NCI-H146 (cell line): ENCODE data around the gene SMC1A.

Experiments
- DNase-seq: peaks from one replicate; lab custom pipeline; 2025; lab: John Stamatoyannopoulos, UW

SMC1A gene

GRCh38 chrX:53340852-53341645, 81.4 kb downstream of the SMC1A start:
- no peak for DNase-seq

DNA sequence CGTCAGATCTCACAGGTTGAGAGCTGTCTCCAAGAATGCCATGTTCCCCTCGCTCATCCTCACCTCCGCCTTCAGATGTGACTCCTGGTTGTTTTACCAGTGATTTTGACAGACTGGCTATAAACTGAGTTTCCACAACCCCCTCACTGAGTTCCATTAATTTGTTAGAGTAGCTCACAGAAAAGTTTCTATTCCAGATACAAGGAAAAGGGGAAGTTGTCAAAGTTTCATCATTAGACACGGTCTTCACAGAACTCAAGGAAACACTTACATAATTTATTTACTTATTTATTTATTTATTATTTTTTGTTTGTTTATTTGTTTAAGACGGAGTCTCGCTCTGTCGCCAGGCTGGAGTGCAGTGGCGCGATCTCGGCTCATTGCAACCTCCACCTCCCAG, 85.4 kb downstream of the SMC1A start:
- DNase-seq = no peak

DNA sequence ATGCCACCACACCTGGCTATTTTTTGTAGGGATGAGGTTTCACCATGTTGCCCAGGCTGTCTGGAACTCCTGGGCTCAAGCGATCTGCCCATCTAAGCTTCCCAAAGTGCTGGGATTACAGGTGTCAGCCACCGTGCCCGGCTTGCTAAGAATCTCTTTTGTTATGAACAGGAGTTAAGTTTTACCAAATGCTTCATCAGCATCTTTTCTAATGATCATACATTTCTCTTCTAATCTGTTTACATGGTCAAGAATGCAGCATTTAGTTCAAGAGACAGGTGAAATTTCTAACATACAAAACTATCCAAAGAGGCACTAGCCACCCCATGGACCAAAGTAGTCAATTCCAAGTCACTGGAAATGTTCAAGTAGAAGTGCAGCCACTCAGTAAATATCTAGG, 88.6 kb downstream of the SMC1A start:
- DNase-seq = no peak

DNA sequence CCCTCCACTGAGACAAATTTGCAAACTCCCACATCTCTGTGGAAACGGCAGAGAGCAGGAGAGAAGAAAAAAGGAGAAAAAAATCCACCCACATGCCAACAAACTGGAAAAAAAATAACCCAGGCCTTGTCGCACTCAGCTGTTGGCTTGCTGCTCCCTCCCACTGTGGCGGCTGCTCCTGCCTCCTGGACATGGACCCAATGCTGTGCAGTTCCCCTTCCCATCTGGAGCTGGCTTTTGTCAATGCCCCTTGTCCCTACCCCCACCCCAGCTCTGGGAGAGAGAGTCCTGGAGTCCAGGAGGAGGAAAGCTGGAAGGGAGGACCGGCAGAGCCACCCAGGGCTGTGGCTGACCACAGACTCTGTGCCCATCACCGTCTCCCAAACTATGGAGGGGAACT, 90.2 kb downstream of the SMC1A start:
- no peak for DNase-seq

- DNase-seq = no peak
These were observed 92.1 kb downstream of the SMC1A start for GRCh38 chrX:53330331-53330730.

GRCh38 chrX:53324803-53325202, 97.7 kb downstream of the SMC1A start:
- no peak for DNase-seq
